H9 (cell line): ENCODE data around the gene THAP4. TPM values are rescaled to one million over a fixed set of nuclear protein-coding genes. Genes with fewer than 3 reads are reported as not detected.

ENCODE experiments used
- DNase-seq: peaks from one replicate; pipeline ENCODE4 v3.0.0-alpha.2; 2017
- H2AFZ ChIP-seq: one replicate; pipeline ENCODE4 v1.6.1; 2013; ENCODE audit warnings: mild to moderate bottlenecking, low read length, control low read depth, moderate library complexity
- H2AK5ac ChIP-seq: 2 replicates; pipeline ENCODE4 v1.6.1; 2013; ENCODE audit warnings: low read length, control low read depth, mixed read lengths; ENCODE audit not compliant: insufficient read length
- H2BK120ac ChIP-seq: one replicate; pipeline ENCODE4 v1.6.1; 2013; ENCODE audit warnings: low read depth, mild to moderate bottlenecking, low read length, control low read depth, inconsistent platforms; ENCODE audit not compliant: poor library complexity, severe bottlenecking
- H2BK12ac ChIP-seq: 2 replicates; pipeline ENCODE4 v1.6.1; 2013; ENCODE audit warnings: low read length, control low read depth, mixed read lengths, low read depth; ENCODE audit not compliant: insufficient read length
- H2BK15ac ChIP-seq: 2 replicates; pipeline ENCODE4 v1.6.1; 2013; ENCODE audit warnings: low read depth, low read length, control low read depth
- H2BK20ac ChIP-seq: one replicate; pipeline ENCODE4 v1.6.1; 2013; ENCODE audit warnings: low read depth, mild to moderate bottlenecking, low read length, control low read depth, inconsistent platforms; ENCODE audit not compliant: poor library complexity, severe bottlenecking
- H2BK5ac ChIP-seq: 2 replicates; pipeline ENCODE4 v1.6.1; 2013; ENCODE audit warnings: low read length, control low read depth, mixed read lengths; ENCODE audit not compliant: insufficient read length
- H3K14ac ChIP-seq: 2 replicates; pipeline ENCODE4 v1.6.1; 2013; ENCODE audit warnings: low read length, control low read depth; ENCODE audit not compliant: insufficient read depth
- H3K18ac ChIP-seq: 2 replicates; pipeline ENCODE4 v1.6.1; 2013; ENCODE audit warnings: low read depth, mild to moderate bottlenecking, mixed read lengths, low read length, control low read depth; ENCODE audit not compliant: insufficient read length
- H3K23ac ChIP-seq: 2 replicates; pipeline ENCODE4 v1.6.1; 2013; ENCODE audit warnings: low read length, control low read depth, mixed read lengths, low read depth; ENCODE audit not compliant: insufficient read length
- H3K23me2 ChIP-seq: 2 replicates; pipeline ENCODE4 v1.6.1; 2013; ENCODE audit warnings: low read depth, mild to moderate bottlenecking, mixed read lengths, low read length, control low read depth; ENCODE audit not compliant: insufficient read length, poor library complexity, severe bottlenecking
- H3K27ac ChIP-seq: 2 replicates; pipeline ENCODE4 v1.5.1; 2013; ENCODE audit warnings: low read length, control low read depth, mixed read lengths, low read depth; ENCODE audit not compliant: insufficient read length
- H3K27me3 ChIP-seq: 2 replicates; pipeline ENCODE4 v1.6.1; 2013; ENCODE audit warnings: low read length, control low read depth, inconsistent platforms; ENCODE audit not compliant: insufficient read depth
- H3K4ac ChIP-seq: 2 replicates; pipeline ENCODE4 v1.6.1; 2013; ENCODE audit warnings: low read depth, mild to moderate bottlenecking, control low read depth, inconsistent platforms, low read length, moderate library complexity
- H3K4me1 ChIP-seq: 2 replicates; pipeline ENCODE4 v1.6.1; 2013; ENCODE audit warnings: low read length, control low read depth, inconsistent platforms; ENCODE audit not compliant: insufficient read depth
- H3K4me2 ChIP-seq: 2 replicates; pipeline ENCODE4 v1.6.1; 2013; ENCODE audit warnings: low read length, control low read depth, mixed read lengths; ENCODE audit not compliant: insufficient read length, insufficient read depth
- H3K56ac ChIP-seq: 2 replicates; pipeline ENCODE4 v1.6.1; 2013; ENCODE audit warnings: low read depth, mild to moderate bottlenecking, mixed read lengths, low read length, control low read depth; ENCODE audit not compliant: insufficient read length
- H3K79me1 ChIP-seq: 2 replicates; pipeline ENCODE4 v1.6.1; 2013; ENCODE audit warnings: low read depth, mild to moderate bottlenecking, moderate library complexity, low read length, control low read depth, inconsistent platforms; ENCODE audit not compliant: insufficient read depth, poor library complexity, severe bottlenecking
- H3K79me2 ChIP-seq: 2 replicates; pipeline ENCODE4 v1.6.1; 2013; ENCODE audit warnings: low read length, control low read depth, inconsistent platforms; ENCODE audit not compliant: insufficient read depth
- H3K9ac ChIP-seq: 2 replicates; pipeline ENCODE4 v1.6.1; 2013; ENCODE audit warnings: low read length, control low read depth, mixed read lengths; ENCODE audit not compliant: insufficient read length; ENCODE audit errors: extremely low read depth
- H3K9me3 ChIP-seq: one replicate; pipeline ENCODE4 v1.6.1; 2013; ENCODE audit warnings: low read depth, low read length, inconsistent platforms; ENCODE audit not compliant: control insufficient read depth
- H3T11ph ChIP-seq: one replicate; pipeline ENCODE4 v1.6.1; 2013; ENCODE audit warnings: mild to moderate bottlenecking, low read length, control low read depth, inconsistent platforms
- H4K20me1 ChIP-seq: one replicate; pipeline ENCODE4 v1.6.1; 2013; ENCODE audit not compliant: control insufficient read depth, insufficient read length, insufficient read depth
- H4K5ac ChIP-seq: 2 replicates; pipeline ENCODE4 v1.6.1; 2013; ENCODE audit warnings: low read depth, mild to moderate bottlenecking, mixed read lengths, low read length, control low read depth; ENCODE audit not compliant: insufficient read length
- H4K8ac ChIP-seq: replicated peaks from 2 replicates; pipeline ENCODE4 v1.6.1; 2013; ENCODE audit warnings: low read length, control low read depth, mixed read lengths, low read depth; ENCODE audit not compliant: insufficient read length
- H4K91ac ChIP-seq: 2 replicates; pipeline ENCODE4 v1.6.1; 2013; ENCODE audit warnings: low read depth, mild to moderate bottlenecking, moderate library complexity, mixed read lengths, low read length, control low read depth; ENCODE audit not compliant: insufficient read length
- H3K27ac Mint-ChIP-seq, 3 experiments: 2 replicates in 2 of 3; 3 replicates in 1 of 3; pipeline ENCODE4 v1.8.0; 2020 to 2021; ENCODE audit warnings: mixed read lengths in 3 of 3, mild to moderate bottlenecking in 1 of 3, moderate library complexity in 1 of 3
- H3K27me3 Mint-ChIP-seq: 2 replicates; pipeline ENCODE4 v1.8.0; 2021; ENCODE audit warnings: low read depth, mild to moderate bottlenecking, moderate library complexity, mixed read lengths
- H3K36me3 Mint-ChIP-seq, 3 experiments: 2 replicates in 2 of 3; 3 replicates in 1 of 3; pipeline ENCODE4 v1.8.0; 2020 to 2021; ENCODE audit warnings: low read depth in 3 of 3, mixed read lengths in 3 of 3; ENCODE audit not compliant: insufficient read depth in 1 of 3
- H3K4me1 Mint-ChIP-seq, 2 experiments: 2 replicates each; pipeline ENCODE4 v1.8.0; 2020; ENCODE audit warnings: mixed read lengths in 2 of 2
- H3K4me3 Mint-ChIP-seq, 2 experiments: 2 replicates in 1 of 2; 3 replicates in 1 of 2; pipeline ENCODE4 v1.8.0; 2020 to 2021; ENCODE audit warnings: mild to moderate bottlenecking in 2 of 2, mixed read lengths in 2 of 2, moderate library complexity in 1 of 2
- H3K9me3 Mint-ChIP-seq, 2 experiments: 2 replicates in 1 of 2; 3 replicates in 1 of 2; pipeline ENCODE4 v1.8.0; 2020; ENCODE audit warnings: mild to moderate bottlenecking in 2 of 2, mixed read lengths in 2 of 2, moderate library complexity in 1 of 2
- WGBS: extraction: QIAGEN DNeasy Blood & Tissue Kit; methylation state at CpG from one replicate; pipeline ENCODE4 v1.1.7; 2013; ENCODE audit warnings: missing lambda C conversion rate, low lambda C conversion rate, mixed read lengths; ENCODE audit not compliant: insufficient read length; ENCODE audit errors: extremely low coverage; 5-methylcytosine and 5-hydroxymethylcytosine counted together
- total RNA-seq: library from RNA; stranded (reverse); gene quantifications from 2 replicates; pipeline ENCODE4 v1.2.1, GENCODE V29; 2021
- TF ChIP-seq, protein P1 (sequence below): fragments of 200-600 bp; sonication (generic); conservative IDR thresholded peaks from 3 replicates; pipeline ENCODE4 v1.8.0; 2021; ENCODE audit warnings: antibody characterized with exemption, mild to moderate bottlenecking

Gene THAP4
- total RNA-seq, 1 experiment from 2014 or later = 70.6 TPM

DNA sequence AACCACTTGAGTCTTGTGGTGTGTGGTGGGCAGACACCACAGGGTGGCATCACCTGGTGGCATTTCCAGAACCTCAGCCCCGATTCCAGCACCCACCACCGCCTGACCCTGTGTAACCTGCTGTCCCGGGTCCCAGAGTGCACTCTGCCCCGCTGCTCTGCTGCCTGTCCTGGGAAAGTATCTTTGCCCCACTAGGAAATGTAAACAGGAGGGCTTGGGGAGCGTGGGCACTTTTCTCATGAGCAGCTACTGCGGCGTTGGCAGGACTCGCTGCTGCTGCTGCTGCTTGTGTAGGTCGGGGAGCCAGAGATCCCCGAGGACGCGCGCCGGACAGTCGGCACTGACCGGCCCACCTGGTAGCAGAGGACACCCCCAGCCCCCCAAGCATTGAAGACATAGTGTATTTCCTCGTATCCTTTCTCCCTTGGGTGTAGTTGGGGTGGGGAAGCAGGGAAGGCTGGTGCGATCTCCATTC lies 36.3 kb upstream of the THAP4 start:
- Mint-ChIP-seq H3K27ac (peak overlapping the region in 2 of 3 experiments; percentile 45 to 89; a peak in 2 of 7 replicates), H3K36me3 (peaks cover 11 to 81% (median 62%) of the 10 kb centered on the region in 3 experiments; a peak in 6 of 7 replicates)

More for the DNA sequence above, 36.3 kb upstream of the THAP4 start:
- Mint-ChIP-seq H3K4me3 (no peak overlapping the region), H3K4me1 (peaks cover 0 to 2% of the 10 kb centered on the region in 2 experiments; a peak in 2 of 4 replicates), H3K9me3 (no peaks in the 10 kb centered on the region), H3K27me3 (no peaks in the 10 kb centered on the region)
- H3K18ac ChIP-seq = no peak overlapping the region
- H3K4me2 ChIP-seq = no peak overlapping the region
- no peak overlapping the region for H2BK15ac ChIP-seq
- H4K8ac ChIP-seq = no peak overlapping the region
- H3K27me3 ChIP-seq = no peaks in the 10 kb centered on the region
- WGBS = no CpG with 5 or more reads among the region's 18 CpGs
- H3T11ph ChIP-seq = no peak overlapping the region
- H3K23ac ChIP-seq = no peak overlapping the region
- no peak overlapping the region for H3K4ac ChIP-seq
- no peak overlapping the region for H2BK12ac ChIP-seq
- H3K56ac ChIP-seq = no peak overlapping the region
- H3K79me2 ChIP-seq = no peaks in the 10 kb centered on the region
- TF ChIP-seq, protein P1, sequence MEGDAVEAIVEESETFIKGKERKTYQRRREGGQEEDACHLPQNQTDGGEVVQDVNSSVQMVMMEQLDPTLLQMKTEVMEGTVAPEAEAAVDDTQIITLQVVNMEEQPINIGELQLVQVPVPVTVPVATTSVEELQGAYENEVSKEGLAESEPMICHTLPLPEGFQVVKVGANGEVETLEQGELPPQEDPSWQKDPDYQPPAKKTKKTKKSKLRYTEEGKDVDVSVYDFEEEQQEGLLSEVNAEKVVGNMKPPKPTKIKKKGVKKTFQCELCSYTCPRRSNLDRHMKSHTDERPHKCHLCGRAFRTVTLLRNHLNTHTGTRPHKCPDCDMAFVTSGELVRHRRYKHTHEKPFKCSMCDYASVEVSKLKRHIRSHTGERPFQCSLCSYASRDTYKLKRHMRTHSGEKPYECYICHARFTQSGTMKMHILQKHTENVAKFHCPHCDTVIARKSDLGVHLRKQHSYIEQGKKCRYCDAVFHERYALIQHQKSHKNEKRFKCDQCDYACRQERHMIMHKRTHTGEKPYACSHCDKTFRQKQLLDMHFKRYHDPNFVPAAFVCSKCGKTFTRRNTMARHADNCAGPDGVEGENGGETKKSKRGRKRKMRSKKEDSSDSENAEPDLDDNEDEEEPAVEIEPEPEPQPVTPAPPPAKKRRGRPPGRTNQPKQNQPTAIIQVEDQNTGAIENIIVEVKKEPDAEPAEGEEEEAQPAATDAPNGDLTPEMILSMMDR = no peak
- H4K91ac ChIP-seq = no peak overlapping the region
- no peak overlapping the region for H4K5ac ChIP-seq
- H3K9ac ChIP-seq = no peak overlapping the region
- H4K20me1 ChIP-seq = no peaks in the 10 kb centered on the region
- DNase-seq = no peak
- H2BK20ac ChIP-seq = no peak overlapping the region
- no peaks in the 10 kb centered on the region for H3K23me2 ChIP-seq
- no peak overlapping the region for H2AFZ ChIP-seq
- no peaks in the 10 kb centered on the region for H3K9me3 ChIP-seq
- H2AK5ac ChIP-seq = no peak overlapping the region
- H3K14ac ChIP-seq = no peak overlapping the region
- H3K4me1 ChIP-seq = no peaks in the 10 kb centered on the region
- no peak overlapping the region for H2BK120ac ChIP-seq
- H3K79me1 ChIP-seq = no peaks in the 10 kb centered on the region
- H2BK5ac ChIP-seq = no peak overlapping the region
- no peak overlapping the region for H3K27ac ChIP-seq
